Measurements from ENCODE around the gene ADAMTS12.

- TF ChIP-seq EP300 (IDR thresholded peaks at IDR 0.05; ENCODE audit: borderline replicate concordance in 1 of 2, low read depth in 1 of 2, low read length in 1 of 2) (no peak), FOXM1 (IDR thresholded peaks at IDR 0.05; ENCODE audit: low read depth) (no peak), CTCF (IDR thresholded peaks at IDR 0.05) (no peak), NFIC (IDR thresholded peaks at IDR 0.05; ENCODE audit: borderline replicate concordance) (no peak), CHD2 (IDR thresholded peaks at IDR 0.05; ENCODE audit: low read length, partially characterized antibody) (no peak)
Measured at GRCh38 chr5:33793836-33794549, 97.8 kb downstream of the ADAMTS12 start.

Data from SK-N-SH (cell line).